K562 (cell line): ENCODE results near the gene ENPP6. TPM values are rescaled to one million over a fixed set of nuclear protein-coding genes. Genes with fewer than 3 reads are reported as not detected.

Experiments used
- ATAC-seq: fragments of 200-7000 bp; cut with Tn5 transposase; 3 replicates; pipeline ENCODE4 v1.9.1; 2020; ENCODE audit warnings: moderate library complexity
- BruUV-seq: library from RNA; stranded (reverse); fragments of 400-500 nt; replicated peaks from 2 replicates; lab custom pipeline; 2021; lab: Mats Ljungman, UMichigan
- CTCF ChIA-PET: fragments of 300-600 bp; formaldehyde crosslinking; extraction: SDS; loops from one replicate; lab custom pipeline; 2021; ENCODE audit warnings: low intra/inter-chr PET ratio; lab: Yijun Ruan, JAX
- POLR2A ChIA-PET: fragments of 300-600, 350-650 bp; sonication (Branson Sonifier 250); formaldehyde crosslinking; extraction: SDS; loops from one replicate; lab custom pipeline; 2021; ENCODE audit warnings: antibody characterized with exemption, inconsistent platforms; lab: Yijun Ruan, JAX
- DNase-seq, 4 experiments: peaks; one replicate each; pipeline versions ENCODE4 v3.0.0 to v3.0.0-alpha.2; 2011 to 2018; ENCODE audit warnings: low spot score in 3 of 4, mixed read lengths in 3 of 4; ENCODE audit errors: extremely low read depth in 1 of 4
- FAIRE-seq: peaks from 2 replicates; lab custom pipeline; 2011; peaks lifted over from hg19 to GRCh38; lab: Jason Lieb, UNC
- H2AFZ ChIP-seq: 2 replicates; pipeline ENCODE4 v1.6.0; 2011; ENCODE audit warnings: low read depth, low read length, control low read depth, inconsistent platforms
- H3K27ac ChIP-seq: fragments of 200-600 bp; 3 replicates; pipeline ENCODE4 v1.8.0; 2011; ENCODE audit warnings: low read depth, mild to moderate bottlenecking, control low read depth, inconsistent platforms, low read length, moderate library complexity, mixed read lengths; ENCODE audit errors: extremely low read depth
- H3K27me3 ChIP-seq, 2 experiments: fragments of 300-600 bp in 1 of 2; 2 replicates in 1 of 2; 3 replicates in 1 of 2; pipeline versions ENCODE4 v1.6.0 to v1.8.0; 2011; ENCODE audit warnings: inconsistent platforms in 2 of 2, low read length in 2 of 2, mild to moderate bottlenecking in 1 of 2, mixed read lengths in 1 of 2, moderate library complexity in 1 of 2; ENCODE audit not compliant: control insufficient read depth in 2 of 2, insufficient read depth in 2 of 2
- H3K36me3 ChIP-seq: fragments of 300-600 bp; 3 replicates; pipeline ENCODE4 v1.8.0; 2011; ENCODE audit warnings: mild to moderate bottlenecking, low read length, inconsistent platforms; ENCODE audit not compliant: control insufficient read depth, insufficient read depth
- H3K4me1 ChIP-seq, 2 experiments: fragments of 200-600 bp in 1 of 2; replicated peaks in 1 of 2; 2 replicates in 1 of 2; 3 replicates in 1 of 2; pipeline versions ENCODE4 v1.5.1 to v1.8.0; 2011; ENCODE audit warnings: inconsistent platforms in 2 of 2, low read length in 2 of 2, mild to moderate bottlenecking in 1 of 2, mixed read lengths in 1 of 2, moderate library complexity in 1 of 2; ENCODE audit not compliant: control insufficient read depth in 2 of 2, insufficient read depth in 2 of 2
- H3K4me2 ChIP-seq: 2 replicates; pipeline ENCODE4 v1.6.1; 2011; ENCODE audit warnings: low read length, control low read depth, inconsistent platforms, mixed read lengths; ENCODE audit not compliant: insufficient read depth
- H3K4me3 ChIP-seq: fragments of 200-600 bp; sonication (generic), shearing (Covaris generic); 2 replicates; pipeline ENCODE4 v1.5.1; 2016; ENCODE audit warnings: control low read depth, inconsistent platforms
- H3K79me2 ChIP-seq: fragments of 200-600 bp; 3 replicates; pipeline ENCODE4 v1.8.0; 2011; ENCODE audit warnings: low read length, inconsistent platforms; ENCODE audit not compliant: control insufficient read depth, insufficient read depth
- H3K9ac ChIP-seq, 2 experiments: 2 replicates each; pipeline versions ENCODE4 v1.6.0 to v1.6.1; 2011; ENCODE audit warnings: low read depth in 2 of 2, low read length in 2 of 2, control low read depth in 1 of 2, inconsistent platforms in 1 of 2, mild to moderate bottlenecking in 1 of 2, mixed read lengths in 1 of 2; ENCODE audit not compliant: insufficient read depth in 1 of 2
- H3K9me1 ChIP-seq: one replicate; pipeline ENCODE4 v1.6.0; 2011; ENCODE audit warnings: inconsistent platforms, mild to moderate bottlenecking, low read length, moderate library complexity; ENCODE audit not compliant: control insufficient read depth, insufficient read depth
- H3K9me3 ChIP-seq: replicated peaks from 2 replicates; pipeline ENCODE4 v1.5.1; 2011; ENCODE audit warnings: low read depth, low read length, inconsistent platforms; ENCODE audit not compliant: control insufficient read depth, insufficient read depth
- H4K20me1 ChIP-seq: replicated peaks from 2 replicates; pipeline ENCODE4 v1.6.1; 2011; ENCODE audit warnings: low read length, inconsistent platforms, mixed read lengths; ENCODE audit not compliant: control insufficient read depth, insufficient read depth
- E2F3 ChIP-seq: fragments of 250-450 bp; sonication (Bioruptor Pico); IDR thresholded peaks from 2 replicates; pipeline ENCODE4 v1.4.0; 2020; ENCODE audit warnings: mild to moderate bottlenecking
- MAZ ChIP-seq, 2 experiments: fragments of 450-650 bp in 1 of 2; sonication (generic) in 1 of 2; formaldehyde crosslinking; IDR thresholded peaks in 1 of 2; conservative IDR thresholded peaks in 1 of 2; 2 replicates each; pipeline versions ENCODE4 v1.4.0 to v1.5.0; 2020; ENCODE audit warnings: mild to moderate bottlenecking in 1 of 2, missing genetic modification reagents in 1 of 2
- RBM25 ChIP-seq: fragments of 200-400 bp; formaldehyde crosslinking; IDR thresholded peaks from 2 replicates; pipeline ENCODE4 v1.6.1; 2018; ENCODE audit warnings: low read length, low read depth, moderate library complexity; ENCODE audit not compliant: severe bottlenecking
- SUPT5H ChIP-seq: fragments of 450-650 bp; IDR thresholded peaks from 2 replicates; pipeline ENCODE4 v1.6.1; 2016
- TARDBP ChIP-seq: fragments of 450-650 bp; IDR thresholded peaks from 2 replicates; pipeline ENCODE4 v1.6.1; 2016
- TEAD4 ChIP-seq, 2 experiments: sonication (generic) in 1 of 2; formaldehyde crosslinking in 1 of 2; IDR thresholded peaks; 2 replicates each; pipeline versions ENCODE4 v1.6.1 to v1.8.0; 2012 to 2022; ENCODE audit warnings: borderline replicate concordance in 1 of 2, inconsistent platforms in 1 of 2, low read length in 1 of 2, mild to moderate bottlenecking in 1 of 2, missing genetic modification reagents in 1 of 2
- THAP12 ChIP-seq: fragments of 250-450 bp; sonication (Bioruptor Pico); IDR thresholded peaks from 2 replicates; pipeline ENCODE4 v1.9.0; 2021; ENCODE audit warnings: mild to moderate bottlenecking, inconsistent platforms
- ZNF253 ChIP-seq: fragments of 250-450 bp; sonication (Bioruptor Pico); conservative IDR thresholded peaks from 2 replicates; pipeline ENCODE4 v1.6.1; 2021; ENCODE audit warnings: mild to moderate bottlenecking
- ZNF311 ChIP-seq: fragments of 250-450 bp; sonication (Bioruptor Pico); IDR thresholded peaks from 2 replicates; pipeline ENCODE4 v1.4.0; 2020; ENCODE audit warnings: mild to moderate bottlenecking, moderate library complexity
- ZNF655 ChIP-seq: fragments of 250-450 bp; sonication (Bioruptor Pico); IDR thresholded peaks from 2 replicates; pipeline ENCODE4 v1.5.0; 2021
- ZNF696 ChIP-seq: fragments of 250-450 bp; sonication (Bioruptor Pico); conservative IDR thresholded peaks from 2 replicates; pipeline ENCODE4 v1.4.0; 2020; ENCODE audit warnings: mild to moderate bottlenecking, moderate library complexity
- WGBS: fragments of 100-300 bp; shearing (Covaris generic); methylation state at CpG from one replicate; pipeline ENCODE4 v1.1.6; 2016; ENCODE audit warnings: low coverage, mixed read lengths; ENCODE audit not compliant: insufficient coverage; ENCODE audit errors: missing lambda C conversion rate; 5-methylcytosine and 5-hydroxymethylcytosine counted together
- in situ Hi-C: fragments of 300-500 bp; cut with MboI; formaldehyde crosslinking; loops from 4 replicates; pipeline ENCODE4 v1.15.0; 2018; ENCODE audit warnings: inconsistent platforms, mixed read lengths
- intact Hi-C: fragments of 100-400 bp; cut with micrococcal nuclease; formaldehyde crosslinking; loops from 2 replicates; pipeline ENCODE4 v1.14.2; 2022
- polyA plus RNA-seq, 8 experiments: library from polyadenylated mRNA; depleted of rRNA in 4 of 8; stranded (reverse) in 5 of 8; unstranded in 3 of 8; fragments of >200 nt; fragmentation: Nextera tagmentation in 2 of 8; fragmentation: Illumina TruSeq in 1 of 8; extraction: Ambion mirVana in 2 of 8; extraction: Trizol in 1 of 8; gene quantifications; 2 replicates each; pipeline versions ENCODE4 v1.2.1 to v1.2.3, GENCODE V29; 2011 to 2014; ENCODE audit warnings: inconsistent platforms in 1 of 8, missing spikeins in 1 of 8
- total RNA-seq, 7 experiments: library from RNA; depleted of rRNA in 6 of 7; stranded (reverse); fragments of >200 nt in 6 of 7; fragmentation: Illumina TruSeq in 2 of 7; extraction: Trizol in 2 of 7; gene quantifications; 2 replicates each; pipeline versions ENCODE4 v1.2.1 to v1.2.3, GENCODE V29; 2011 to 2021; ENCODE audit warnings: low replicate concordance in 1 of 7

Gene ENPP6
- total and polyA plus RNA-seq, 9 of the 15 experiments (the other 6 are each of a cell fraction or from before 2014, with no cell fraction given) = 0.29 TPM; not detected in 8

DNA sequence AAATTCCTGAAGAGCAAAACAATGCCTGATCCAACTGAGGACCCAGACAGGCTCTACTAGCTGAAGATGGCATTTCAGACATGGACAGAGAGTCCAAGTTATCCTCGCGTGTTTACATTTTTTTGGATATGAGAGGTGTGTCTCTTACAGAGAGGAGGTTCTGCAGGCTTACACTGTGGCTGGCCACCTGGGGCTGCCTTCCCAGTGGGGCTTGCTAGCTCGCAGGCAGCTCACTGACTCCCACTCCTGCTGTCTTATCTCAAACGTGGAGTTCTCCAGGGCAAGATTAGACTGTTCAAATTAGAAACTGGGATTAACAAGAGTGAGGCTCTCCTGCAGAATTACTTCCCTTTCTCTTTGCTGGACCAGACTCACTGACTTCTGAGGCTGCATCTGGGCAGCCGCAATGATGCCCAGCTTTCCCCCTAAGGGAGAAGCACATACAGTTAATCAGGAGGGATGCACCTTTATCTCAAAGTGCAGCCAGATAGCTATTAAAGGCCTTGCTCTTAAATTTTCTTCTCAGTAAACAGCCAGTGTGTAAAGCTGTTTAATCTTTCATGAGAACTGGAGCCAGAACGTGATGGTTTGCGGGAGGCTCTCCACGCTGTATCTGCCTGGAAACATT lies 123.0 kb downstream of the ENPP6 start:
- H3K9me1 ChIP-seq = no peaks in the 10 kb centered on the region
- no peak for TF ChIP-seq ZNF311 (CRISPR knock-in tag)
- TF ChIP-seq TEAD4 (IDR thresholded peaks at IDR 0.05; ENCODE audit: low read length) = no peak
- no peak for TF ChIP-seq TEAD4 (CRISPR knock-in tag; IDR thresholded peaks at IDR 0.05; ENCODE audit: borderline replicate concordance)
- TF ChIP-seq RBM25 = no peak
- no peak for TF ChIP-seq MAZ (CRISPR knock-in tag; conservative IDR thresholded peaks at IDR 0.05 in 1 of 2, IDR thresholded peaks at IDR 0.05 in 1 of 2)
- no peak for TF ChIP-seq THAP12 (CRISPR knock-in tag)
- TF ChIP-seq SUPT5H = no peak
- TF ChIP-seq ZNF696 (CRISPR knock-in tag) = no peak
- TF ChIP-seq E2F3 (CRISPR knock-in tag) = no peak
- no peak for TF ChIP-seq ZNF253 (CRISPR knock-in tag)
- TF ChIP-seq TARDBP = no peak
- no peak for TF ChIP-seq ZNF655 (CRISPR knock-in tag)
- TF ChIP-seq, all 486 proteins: peak for 0
- ChIA-PET CTCF (no interaction called here), POLR2A (no interaction called here)
- DNase-seq (no peak), ATAC-seq (no peak), FAIRE-seq (no peak)
- H3K4me2 ChIP-seq = no peak overlapping the region
- H4K20me1 ChIP-seq = no peaks in the 10 kb centered on the region
- H3K79me2 ChIP-seq = no peaks in the 10 kb centered on the region
- peaks cover 0 to 5% of the 10 kb centered on the region in 2 experiments; a peak in 2 of 5 replicates for H3K4me1 ChIP-seq
- no TSS peak for BruUV-seq
- H3K36me3 ChIP-seq = no peaks in the 10 kb centered on the region
- no peak overlapping the region for H2AFZ ChIP-seq
- WGBS = 1% methylated on average over 7 of the region's 8 CpGs
- peaks cover 5 to 45% of the 10 kb centered on the region in 2 experiments; a peak in 4 of 5 replicates for H3K27me3 ChIP-seq
- no peak overlapping the region; a peak in 1 of 4 replicates for H3K9ac ChIP-seq
- H3K9me3 ChIP-seq = no peaks in the 10 kb centered on the region
- H3K27ac ChIP-seq = no peak overlapping the region
- no peak overlapping the region for H3K4me3 ChIP-seq
- intact Hi-C loops = no loop called here
- in situ Hi-C loops = no loop called here
